Osteocyte (in vitro differentiated cells): ENCODE measurements around the gene ACTG1. TPM values are rescaled to one million over a fixed set of nuclear protein-coding genes. Genes with fewer than 3 reads are reported as not detected.

Source experiments
- DNase-seq: peaks from one replicate; pipeline ENCODE4 v3.0.0; 2021; ENCODE audit warnings: mixed read lengths; ENCODE audit not compliant: unreplicated experiment; ENCODE audit errors: extremely low spot score
- H3K27ac Mint-ChIP-seq: one replicate; pipeline ENCODE4 v1.8.0; 2021; ENCODE audit warnings: mild to moderate bottlenecking, mixed read lengths; ENCODE audit not compliant: unreplicated experiment
- H3K27me3 Mint-ChIP-seq: one replicate; pipeline ENCODE4 v1.8.0; 2021; ENCODE audit warnings: mixed read lengths; ENCODE audit not compliant: unreplicated experiment
- H3K36me3 Mint-ChIP-seq: one replicate; pipeline ENCODE4 v1.8.0; 2021; ENCODE audit warnings: mixed read lengths; ENCODE audit not compliant: unreplicated experiment
- H3K4me1 Mint-ChIP-seq: one replicate; pipeline ENCODE4 v1.8.0; 2021; ENCODE audit warnings: mixed read lengths; ENCODE audit not compliant: unreplicated experiment
- H3K4me3 Mint-ChIP-seq: one replicate; pipeline ENCODE4 v1.8.0; 2021; ENCODE audit warnings: mild to moderate bottlenecking, moderate library complexity, mixed read lengths; ENCODE audit not compliant: unreplicated experiment
- H3K9me3 Mint-ChIP-seq: one replicate; pipeline ENCODE4 v1.8.0; 2021; ENCODE audit warnings: mixed read lengths; ENCODE audit not compliant: unreplicated experiment
- total RNA-seq: library from RNA; stranded (reverse); gene quantifications from 2 replicates; pipeline ENCODE4 v1.2.1, GENCODE V29; 2021
- TF ChIP-seq, protein P1 (sequence below): fragments of 200-600 bp; sonication (generic); IDR thresholded peaks from 2 replicates; pipeline ENCODE4 v1.5.0; 2021; ENCODE audit warnings: antibody characterized with exemption, mild to moderate bottlenecking, moderate library complexity

Gene ACTG1
- total RNA-seq, 1 donor from 2014 or later, result 4,267 TPM

DNA sequence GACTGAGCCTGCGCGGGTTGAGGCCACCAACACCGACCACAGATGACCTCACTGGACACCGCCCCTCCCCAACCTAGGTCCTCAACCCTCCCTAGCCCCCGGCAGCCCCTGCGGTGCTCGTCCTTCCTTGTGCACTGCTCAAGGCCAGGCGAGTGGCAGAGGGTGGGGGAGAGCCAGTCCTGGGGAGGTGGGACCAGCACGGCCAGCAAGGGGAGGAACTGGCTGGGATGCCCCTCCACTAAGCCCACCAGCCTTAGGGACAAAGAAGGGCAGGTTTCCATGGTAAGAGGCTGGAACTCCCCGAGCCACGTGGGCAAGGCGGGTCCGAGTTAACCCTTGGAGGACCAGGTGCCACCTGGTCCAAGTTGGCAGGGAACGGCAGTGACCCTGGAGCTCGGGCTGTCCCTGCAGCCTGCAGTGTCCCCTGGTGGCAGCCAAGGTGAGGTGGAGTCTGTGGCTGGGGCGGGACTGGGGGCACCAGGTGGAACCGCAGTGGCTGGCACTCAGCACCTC, 24.8 kb upstream of the ACTG1 start:
- no peak for DNase-seq
- Mint-ChIP-seq H3K9me3 (no peaks in the 10 kb centered on the region), H3K4me1 (peaks cover 8% of the 10 kb centered on the region), H3K4me3 (no peak overlapping the region), H3K36me3 (peaks cover 7% of the 10 kb centered on the region), H3K27me3 (no peaks in the 10 kb centered on the region), H3K27ac (no peak overlapping the region)
- TF ChIP-seq, protein P1, sequence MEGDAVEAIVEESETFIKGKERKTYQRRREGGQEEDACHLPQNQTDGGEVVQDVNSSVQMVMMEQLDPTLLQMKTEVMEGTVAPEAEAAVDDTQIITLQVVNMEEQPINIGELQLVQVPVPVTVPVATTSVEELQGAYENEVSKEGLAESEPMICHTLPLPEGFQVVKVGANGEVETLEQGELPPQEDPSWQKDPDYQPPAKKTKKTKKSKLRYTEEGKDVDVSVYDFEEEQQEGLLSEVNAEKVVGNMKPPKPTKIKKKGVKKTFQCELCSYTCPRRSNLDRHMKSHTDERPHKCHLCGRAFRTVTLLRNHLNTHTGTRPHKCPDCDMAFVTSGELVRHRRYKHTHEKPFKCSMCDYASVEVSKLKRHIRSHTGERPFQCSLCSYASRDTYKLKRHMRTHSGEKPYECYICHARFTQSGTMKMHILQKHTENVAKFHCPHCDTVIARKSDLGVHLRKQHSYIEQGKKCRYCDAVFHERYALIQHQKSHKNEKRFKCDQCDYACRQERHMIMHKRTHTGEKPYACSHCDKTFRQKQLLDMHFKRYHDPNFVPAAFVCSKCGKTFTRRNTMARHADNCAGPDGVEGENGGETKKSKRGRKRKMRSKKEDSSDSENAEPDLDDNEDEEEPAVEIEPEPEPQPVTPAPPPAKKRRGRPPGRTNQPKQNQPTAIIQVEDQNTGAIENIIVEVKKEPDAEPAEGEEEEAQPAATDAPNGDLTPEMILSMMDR, result peak; percentile 52

DNA sequence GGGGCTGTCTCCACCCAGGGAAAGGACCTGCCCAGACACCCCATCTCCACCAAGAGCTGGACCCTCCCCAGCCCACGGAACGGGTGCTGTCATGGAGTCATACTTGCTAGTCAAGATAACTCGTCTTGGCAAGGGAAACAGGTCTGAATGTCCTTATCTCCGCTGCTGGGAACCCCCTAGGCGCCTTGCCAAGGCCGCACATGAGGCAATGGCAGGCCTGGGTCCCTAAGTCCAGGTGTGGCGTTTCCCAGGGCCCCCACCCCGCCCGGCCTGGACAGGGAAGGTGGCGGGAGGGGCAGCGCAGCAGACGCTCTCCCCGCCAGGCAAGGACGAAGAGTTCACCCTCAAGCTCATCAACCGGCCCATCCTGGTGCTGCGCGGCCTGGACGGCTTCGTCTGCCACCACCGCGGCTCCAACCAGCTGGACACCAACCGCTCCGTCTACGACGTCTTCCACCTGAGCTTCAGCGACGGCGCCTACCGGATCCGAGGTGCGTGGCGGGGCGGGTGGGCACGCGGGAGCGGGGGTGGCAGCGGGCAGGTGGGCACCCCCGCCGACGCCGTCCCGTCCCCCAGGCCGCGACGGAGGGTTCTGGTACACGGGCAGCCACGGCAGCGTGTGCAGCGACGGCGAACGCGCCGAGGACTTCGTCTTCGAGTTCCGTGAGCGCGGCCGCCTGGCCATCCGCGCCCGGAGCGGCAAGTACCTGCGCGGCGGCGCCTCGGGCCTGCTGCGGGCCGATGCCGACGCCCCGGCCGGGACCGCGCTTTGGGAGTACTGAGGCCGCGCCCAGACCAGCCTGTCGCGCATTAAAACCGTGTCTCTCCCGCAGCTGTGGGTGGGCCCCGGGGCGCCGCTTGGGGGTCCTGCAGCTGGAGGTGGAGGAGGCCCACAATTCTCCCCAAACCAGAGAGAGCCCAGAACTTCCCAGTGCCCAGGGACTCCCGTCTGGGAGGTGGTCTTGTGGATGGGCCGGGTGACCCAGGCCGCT, 24.0 kb upstream of the ACTG1 start:
- H3K27me3 Mint-ChIP-seq, result no peaks in the 10 kb centered on the region
- no peak overlapping the region for H3K27ac Mint-ChIP-seq
- peaks cover 6% of the 10 kb centered on the region for H3K36me3 Mint-ChIP-seq
- H3K9me3 Mint-ChIP-seq, result no peaks in the 10 kb centered on the region
- no peak overlapping the region for H3K4me3 Mint-ChIP-seq
- H3K4me1 Mint-ChIP-seq, result peaks cover 8% of the 10 kb centered on the region
- TF ChIP-seq, protein P1, result no peak
- no peak for DNase-seq

DNA sequence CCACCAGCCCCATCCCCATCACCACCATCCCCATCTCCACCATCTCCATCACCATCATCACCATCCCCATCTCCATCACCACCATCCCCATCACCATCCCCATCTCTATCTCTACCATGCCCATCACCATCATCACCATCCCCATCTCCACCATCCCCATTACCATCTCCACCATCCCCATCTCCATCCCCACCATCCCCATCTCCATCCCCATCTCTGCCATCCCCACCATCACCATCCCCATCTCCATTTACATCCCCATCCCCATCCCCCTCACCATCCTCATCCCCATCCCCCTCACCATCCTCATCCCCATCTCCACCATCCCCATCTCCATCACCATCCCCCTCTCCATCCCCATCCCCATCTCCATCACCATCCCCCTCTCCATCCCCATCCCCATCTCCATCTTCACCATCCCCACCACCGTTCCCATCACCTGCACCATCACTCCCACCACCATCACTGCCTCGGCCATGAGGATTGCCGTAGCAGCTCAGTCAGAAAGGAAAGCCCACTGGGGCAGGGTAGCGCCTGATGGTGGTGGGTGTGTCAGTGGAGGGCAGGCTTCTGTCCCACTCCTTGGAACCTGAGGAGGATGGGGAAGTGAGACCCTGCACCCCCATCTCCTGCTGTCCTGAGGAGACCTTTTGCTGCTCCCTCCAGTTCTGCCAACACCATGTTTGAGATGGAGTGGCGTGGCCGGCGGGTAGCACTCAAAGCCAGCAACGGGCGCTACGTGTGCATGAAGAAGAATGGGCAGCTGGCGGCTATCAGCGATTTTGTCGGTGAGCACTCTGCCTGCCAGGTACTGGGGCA, 23.1 kb upstream of the ACTG1 start:
- Mint-ChIP-seq H3K9me3 (no peaks in the 10 kb centered on the region), H3K4me3 (no peak overlapping the region), H3K27ac (no peak overlapping the region), H3K36me3 (peaks cover 6% of the 10 kb centered on the region), H3K4me1 (peaks cover 8% of the 10 kb centered on the region), H3K27me3 (no peaks in the 10 kb centered on the region)
- TF ChIP-seq, protein P1, result no peak
- DNase-seq, result no peak

DNA sequence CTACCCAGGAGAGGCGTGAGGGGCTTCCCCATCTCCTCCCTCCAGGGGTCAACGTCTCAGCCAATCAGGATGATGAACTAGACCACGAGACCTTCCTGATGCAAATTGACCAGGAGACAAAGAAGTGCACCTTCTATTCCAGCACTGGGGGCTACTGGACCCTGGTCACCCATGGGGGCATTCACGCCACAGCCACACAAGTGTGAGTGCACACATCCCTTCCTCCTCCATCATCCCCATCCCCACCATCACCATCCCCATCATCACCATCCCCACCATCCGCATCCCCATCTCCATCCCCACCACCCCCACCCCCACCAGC, 22.4 kb upstream of the ACTG1 start:
- peaks cover 6% of the 10 kb centered on the region for H3K36me3 Mint-ChIP-seq
- H3K9me3 Mint-ChIP-seq, result no peaks in the 10 kb centered on the region
- no peak for DNase-seq
- TF ChIP-seq, protein P1, result no peak
- peaks cover 8% of the 10 kb centered on the region for H3K4me1 Mint-ChIP-seq
- H3K4me3 Mint-ChIP-seq, result no peak overlapping the region
- H3K27me3 Mint-ChIP-seq, result no peaks in the 10 kb centered on the region
- no peak overlapping the region for H3K27ac Mint-ChIP-seq
